ENCODE results near the gene MEGF8.

Gene MEGF8

DNA sequence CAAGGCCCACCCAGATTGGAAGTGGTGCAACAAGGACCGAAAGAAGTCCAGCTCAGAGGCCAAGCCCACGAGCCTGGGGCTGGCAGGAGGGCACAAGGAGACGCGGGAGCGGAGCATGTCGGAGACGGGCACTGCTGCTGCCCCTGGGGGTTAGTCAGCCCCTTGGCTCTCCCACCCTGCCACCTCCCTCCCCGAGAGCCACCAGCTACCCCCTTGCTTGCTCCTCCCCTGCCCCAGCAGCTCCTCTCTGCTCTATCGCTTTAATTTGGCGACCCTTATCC, 37.7 kb upstream of the MEGF8 start:
- DNase-seq: no peak

DNA sequence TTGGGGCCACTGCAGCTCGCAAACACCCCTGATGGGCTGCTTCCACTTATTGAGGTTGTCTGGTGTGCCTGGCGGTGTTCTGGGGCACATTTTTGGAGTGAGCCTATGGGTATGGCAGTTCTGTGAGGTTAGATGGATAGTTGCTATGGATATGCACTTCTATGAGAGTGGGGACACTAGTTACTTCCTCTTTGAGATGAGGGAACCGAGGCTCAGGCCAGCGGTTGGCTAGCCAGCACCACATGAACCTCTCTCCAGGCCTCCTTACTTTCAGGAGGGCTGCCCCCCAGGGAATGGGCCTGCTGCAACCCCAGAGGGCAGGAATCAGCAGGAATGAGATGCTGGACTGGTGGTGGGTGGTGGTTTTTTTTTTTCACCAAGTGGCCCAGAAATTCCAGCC, 37.0 kb upstream of the MEGF8 start:
- no peak for DNase-seq

DNA sequence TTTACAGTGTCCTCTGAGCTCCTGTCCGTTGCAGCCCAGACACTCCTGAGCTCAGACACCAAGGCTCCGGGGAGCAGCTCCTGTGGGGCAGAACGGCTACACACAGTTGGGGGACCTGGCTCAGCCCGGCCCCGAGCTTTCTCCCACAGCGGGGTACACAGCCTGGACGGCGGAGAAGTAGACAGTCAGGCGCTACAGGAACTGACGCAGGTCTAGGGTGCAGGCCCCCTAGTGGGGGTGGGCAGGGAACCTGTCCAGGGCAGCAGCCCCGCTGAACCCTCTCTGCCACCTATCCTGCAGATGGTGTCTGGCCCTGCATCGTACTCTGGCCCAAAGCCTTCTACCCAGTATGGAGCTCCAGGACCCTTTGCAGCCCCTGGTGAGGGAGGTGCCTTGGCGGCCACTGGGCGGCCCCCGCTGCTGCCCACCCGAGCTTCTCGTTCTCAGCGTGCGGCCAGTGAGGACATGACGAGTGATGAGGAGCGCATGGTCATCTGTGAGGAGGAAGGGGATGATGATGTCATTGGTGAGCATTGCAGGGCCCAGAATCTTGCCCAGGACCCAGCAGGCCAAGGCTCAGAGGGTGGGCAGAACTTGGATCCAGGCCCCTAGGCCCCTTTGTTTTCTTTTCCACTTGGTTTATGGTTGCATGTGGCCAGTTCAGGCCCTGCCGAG, 36.4 kb upstream of the MEGF8 start:
- DNase-seq: no peak

DNA sequence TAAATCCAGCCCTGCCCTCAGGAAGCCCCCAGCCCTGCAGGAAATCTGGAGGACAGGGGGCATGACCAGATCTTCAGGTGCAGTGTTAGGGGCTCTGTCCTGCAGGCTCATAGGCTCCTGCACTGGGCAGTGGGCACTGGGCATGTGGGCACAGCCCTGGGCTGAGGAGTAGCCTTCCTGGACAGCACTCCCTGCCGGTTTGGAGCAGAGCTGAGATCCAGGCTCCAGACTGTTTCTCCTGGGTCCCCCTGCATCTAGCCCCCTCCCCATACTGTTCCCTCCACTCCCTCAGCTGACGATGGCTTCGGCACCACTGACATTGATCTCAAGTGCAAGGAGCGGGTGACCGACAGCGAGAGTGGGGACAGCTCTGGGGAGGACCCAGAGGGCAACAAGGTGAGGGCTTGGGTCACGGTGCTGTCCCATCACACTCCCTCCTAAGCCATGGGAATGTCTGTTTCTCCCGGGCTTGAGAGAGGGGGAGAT, 35.8 kb upstream of the MEGF8 start:
- DNase-seq: no peak

DNA sequence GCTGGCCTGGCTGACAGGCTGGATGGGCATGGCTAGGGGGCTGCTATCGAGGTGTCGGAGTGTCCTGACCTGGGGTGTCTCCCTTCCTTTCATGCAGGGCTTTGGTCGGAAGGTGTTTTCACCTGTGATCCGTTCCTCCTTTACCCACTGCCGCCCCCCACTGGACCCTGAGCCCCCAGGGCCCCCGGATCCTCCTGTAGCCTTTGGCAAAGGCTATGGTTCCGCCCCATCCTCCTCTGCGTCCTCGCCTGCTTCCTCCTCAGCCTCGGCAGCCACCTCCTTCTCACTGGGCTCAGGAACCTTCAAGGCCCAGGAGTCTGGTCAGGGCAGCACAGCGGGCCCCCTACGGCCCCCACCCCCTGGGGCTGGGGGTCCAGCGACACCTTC, 35.3 kb upstream of the MEGF8 start:
- no peak for DNase-seq

DNA sequence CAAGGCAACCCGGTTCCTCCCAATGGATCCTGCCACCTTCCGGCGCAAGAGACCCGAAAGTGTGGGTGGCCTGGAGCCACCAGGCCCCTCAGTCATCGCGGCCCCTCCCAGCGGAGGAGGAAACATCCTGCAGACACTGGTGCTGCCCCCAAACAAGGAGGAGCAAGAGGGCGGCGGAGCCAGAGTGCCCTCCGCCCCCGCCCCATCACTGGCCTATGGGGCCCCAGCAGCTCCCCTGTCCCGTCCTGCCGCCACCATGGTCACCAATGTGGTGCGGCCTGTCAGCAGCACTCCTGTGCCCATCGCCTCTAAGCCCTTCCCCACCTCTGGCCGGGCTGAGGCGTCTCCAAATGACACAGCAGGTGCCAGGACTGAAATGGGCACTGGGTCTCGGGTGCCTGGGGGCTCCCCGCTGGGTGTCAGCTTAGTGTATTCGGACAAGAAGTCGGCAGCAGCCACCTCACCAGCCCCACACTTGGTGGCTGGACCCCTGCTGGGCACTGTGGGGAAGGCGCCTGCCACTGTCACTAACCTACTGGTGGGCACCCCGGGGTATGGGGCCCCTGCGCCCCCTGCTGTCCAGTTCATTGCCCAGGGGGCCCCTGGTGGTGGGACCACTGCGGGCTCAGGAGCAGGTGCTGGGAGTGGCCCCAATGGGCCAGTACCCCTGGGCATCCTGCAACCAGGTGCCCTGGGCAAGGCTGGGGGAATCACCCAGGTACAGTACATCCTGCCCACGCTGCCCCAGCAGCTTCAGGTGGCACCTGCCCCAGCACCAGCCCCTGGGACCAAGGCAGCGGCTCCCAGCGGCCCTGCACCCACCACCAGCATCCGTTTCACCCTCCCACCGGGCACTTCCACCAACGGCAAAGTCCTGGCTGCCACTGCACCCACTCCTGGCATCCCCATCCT, 34.7 kb upstream of the MEGF8 start:
- DNase-seq: no peak

DNA sequence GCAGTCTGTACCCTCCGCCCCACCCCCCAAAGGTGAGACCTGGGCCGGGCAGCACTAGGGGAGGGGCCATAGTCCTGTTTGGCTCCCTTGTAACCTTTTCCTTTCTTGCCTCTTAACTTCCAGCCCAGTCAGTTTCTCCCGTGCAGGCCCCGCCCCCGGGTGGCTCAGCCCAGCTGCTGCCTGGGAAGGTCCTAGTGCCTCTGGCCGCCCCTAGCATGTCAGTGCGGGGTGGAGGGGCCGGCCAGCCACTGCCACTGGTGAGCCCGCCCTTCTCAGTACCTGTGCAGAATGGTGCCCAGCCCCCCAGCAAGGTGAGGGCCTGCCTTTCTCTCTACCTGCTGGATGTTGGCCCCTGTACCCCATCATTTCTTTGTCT, 34.0 kb upstream of the MEGF8 start:
- no peak for DNase-seq

DNA sequence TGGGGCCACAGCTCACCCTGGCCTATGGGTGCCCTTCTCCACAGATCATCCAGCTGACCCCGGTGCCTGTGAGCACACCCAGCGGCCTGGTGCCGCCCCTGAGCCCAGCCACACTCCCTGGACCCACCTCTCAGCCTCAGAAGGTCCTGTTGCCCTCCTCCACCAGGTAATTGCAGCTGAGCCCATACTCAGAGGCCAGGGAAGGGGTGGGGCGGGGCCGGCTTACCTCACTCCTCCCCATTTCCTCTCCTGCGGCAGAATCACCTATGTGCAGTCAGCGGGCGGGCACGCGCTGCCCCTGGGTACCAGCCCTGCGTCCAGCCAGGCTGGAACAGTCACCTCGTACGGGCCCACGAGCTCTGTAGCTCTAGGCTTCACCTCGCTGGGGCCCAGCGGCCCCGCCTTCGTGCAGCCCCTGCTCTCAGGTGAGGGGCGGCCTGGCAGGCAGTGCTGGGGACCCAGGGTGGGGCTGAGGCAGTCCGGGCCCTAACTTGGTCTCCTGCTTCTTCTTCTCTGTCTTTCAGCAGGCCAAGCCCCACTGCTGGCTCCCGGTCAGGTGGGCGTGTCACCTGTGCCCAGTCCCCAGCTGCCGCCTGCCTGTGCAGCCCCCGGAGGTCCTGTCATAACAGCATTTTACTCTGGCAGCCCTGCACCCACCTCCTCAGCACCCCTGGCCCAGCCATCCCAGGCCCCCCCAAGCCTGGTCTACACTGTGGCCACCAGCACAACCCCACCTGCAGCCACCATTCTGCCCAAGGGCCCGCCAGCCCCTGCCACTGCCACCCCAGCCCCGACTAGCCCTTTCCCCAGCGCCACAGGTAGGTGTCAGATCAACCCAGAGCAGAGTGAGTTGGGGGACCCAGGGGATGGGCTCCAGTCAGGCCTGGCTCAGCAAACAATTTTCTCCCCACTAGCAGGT, 33.1 kb upstream of the MEGF8 start:
- no peak for DNase-seq

DNA sequence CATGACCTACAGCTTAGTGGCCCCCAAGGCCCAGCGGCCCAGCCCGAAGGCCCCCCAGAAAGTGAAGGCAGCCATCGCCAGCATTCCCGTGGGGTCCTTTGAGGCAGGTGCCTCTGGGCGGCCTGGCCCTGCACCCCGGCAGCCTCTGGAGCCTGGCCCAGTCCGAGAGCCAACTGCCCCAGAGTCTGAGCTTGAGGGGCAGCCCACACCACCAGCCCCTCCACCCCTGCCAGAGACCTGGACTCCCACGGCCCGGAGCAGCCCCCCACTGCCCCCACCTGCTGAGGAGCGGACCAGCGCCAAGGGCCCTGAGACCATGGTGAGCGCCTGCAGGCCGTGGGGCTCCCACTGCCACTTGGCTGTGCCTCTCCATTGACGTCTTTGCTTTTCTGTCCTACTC, 32.5 kb upstream of the MEGF8 start:
- DNase-seq: no peak

DNA sequence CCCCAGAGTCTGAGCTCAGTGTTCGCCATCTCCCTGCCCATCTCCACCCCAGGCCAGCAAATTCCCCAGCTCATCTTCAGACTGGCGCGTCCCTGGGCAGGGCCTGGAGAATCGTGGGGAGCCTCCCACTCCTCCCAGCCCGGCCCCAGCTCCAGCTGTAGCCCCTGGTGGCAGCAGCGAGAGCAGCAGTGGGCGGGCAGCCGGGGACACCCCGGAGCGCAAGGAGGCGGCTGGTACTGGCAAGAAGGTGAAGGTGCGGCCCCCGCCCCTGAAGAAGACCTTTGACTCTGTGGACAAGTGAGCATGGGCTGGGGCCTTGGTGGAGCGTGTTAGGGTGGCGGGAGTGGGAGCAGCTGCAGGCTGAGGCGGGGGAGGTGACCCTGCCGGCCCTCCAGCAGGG, 31.9 kb upstream of the MEGF8 start:
- no peak for DNase-seq

DNA sequence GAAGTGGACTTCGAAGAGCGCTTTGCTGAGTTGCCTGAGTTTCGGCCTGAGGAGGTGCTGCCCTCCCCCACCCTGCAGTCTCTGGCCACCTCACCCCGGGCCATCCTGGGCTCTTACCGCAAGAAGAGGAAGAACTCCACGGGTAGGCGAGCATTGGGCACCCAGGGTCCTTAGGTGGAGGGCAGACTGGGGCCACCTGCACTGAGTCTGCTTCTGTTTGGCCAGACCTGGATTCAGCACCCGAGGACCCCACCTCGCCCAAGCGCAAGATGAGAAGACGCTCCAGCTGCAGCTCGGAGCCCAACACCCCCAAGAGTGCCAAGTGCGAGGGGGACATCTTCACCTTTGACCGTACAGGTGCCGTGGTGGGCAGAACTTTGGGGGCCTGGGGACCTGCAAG, 31.5 kb upstream of the MEGF8 start:
- DNase-seq: no peak

DNA sequence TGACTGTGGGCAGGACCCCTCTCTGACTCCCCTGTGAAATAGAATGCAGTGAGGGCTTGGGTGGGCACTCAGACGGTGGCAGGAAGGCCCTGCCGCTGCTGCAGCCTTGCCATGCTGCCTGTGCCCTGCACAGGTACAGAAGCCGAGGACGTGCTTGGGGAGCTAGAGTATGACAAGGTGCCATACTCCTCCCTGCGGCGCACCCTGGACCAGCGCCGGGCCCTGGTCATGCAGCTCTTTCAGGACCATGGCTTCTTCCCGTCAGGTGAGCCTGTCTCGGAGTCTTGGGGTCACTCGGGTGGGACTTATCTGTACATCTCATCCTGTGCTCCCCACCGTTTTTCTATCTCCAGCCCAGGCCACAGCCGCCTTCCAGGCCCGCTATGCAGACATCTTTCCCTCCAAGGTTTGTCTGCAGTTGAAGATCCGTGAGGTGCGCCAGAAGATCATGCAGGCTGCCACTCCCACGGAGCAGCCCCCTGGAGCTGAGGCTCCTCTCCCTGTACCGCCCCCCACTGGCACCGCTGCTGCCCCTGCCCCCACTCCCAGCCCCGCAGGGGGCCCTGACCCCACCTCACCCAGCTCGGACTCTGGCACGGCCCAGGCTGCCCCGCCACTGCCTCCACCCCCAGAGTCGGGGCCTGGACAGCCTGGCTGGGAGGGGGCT, 30.8 kb upstream of the MEGF8 start:
- DNase-seq: no peak

DNA sequence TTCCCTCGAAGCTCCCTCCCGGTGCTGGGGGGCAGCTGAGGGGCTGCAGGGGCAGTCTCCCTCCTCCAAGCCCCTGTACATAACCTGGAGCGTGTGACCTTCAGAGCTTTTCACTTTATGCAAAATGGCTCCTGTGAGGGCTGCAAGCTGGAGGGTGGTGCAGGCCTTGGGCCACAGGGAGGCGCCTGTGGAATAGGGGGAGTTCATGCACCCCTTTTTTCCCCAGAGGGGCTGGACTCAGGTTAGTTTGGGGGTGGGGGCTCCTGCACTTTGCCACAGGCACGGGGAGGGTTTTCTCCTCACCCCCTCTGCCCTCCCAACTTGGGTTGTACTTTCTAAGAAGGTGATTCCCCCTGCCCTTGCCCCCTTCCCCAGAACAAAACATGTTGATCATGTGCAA, 30.1 kb upstream of the MEGF8 start:
- no peak for DNase-seq

DNA sequence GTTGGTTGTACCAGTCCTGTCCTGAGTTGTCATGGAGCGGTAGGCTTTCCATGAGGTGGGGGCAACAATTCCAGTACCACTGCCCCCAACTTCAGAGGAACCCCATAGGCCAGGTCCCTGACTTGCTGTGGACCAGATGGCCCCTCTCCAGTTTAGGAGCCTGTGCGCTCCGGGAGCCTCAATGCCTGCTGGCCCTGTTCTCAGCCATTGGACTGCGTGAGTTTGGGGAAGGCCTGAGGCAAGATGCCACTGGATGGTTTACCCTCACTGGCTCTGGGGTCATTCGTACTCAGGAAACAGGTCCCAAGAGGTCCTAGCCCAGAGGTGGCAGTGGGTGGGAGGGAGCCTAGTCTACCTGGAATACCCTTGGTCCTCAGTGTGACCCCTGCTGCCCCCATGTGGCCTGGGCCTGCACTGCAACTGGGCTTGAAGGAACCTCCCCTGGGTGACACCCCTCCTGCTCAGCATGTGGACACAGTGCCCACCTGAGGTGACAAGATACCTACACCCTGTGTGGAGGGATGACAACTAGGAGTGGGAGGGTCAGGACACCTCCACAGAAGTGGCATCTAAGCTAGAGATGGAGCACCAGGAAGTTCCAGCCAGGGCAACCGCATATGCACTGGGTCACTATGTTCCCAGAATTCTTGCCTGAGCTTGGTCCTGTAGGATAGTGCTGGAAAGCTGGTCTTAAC, 29.5 kb upstream of the MEGF8 start:
- DNase-seq: no peak

DNA sequence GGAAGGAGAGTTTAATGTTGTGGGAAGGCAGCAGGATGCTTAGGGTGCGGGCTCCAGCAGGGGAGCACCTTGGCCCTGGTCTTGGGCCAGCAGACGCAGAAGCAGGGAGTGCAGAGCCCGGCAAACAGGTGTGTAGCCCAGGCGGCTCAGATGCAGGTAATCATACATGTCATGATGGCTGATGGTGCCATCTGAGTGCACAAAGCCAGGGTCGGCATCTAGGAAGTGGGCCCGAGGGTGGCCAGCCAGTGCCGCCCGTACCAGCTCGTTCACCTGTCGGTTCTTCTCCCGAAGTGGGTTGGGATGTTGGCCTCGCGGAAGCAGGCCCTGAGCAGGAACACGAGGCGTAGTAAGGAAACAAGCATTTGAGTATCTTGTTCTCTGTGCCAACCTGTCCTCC, 28.4 kb upstream of the MEGF8 start:
- DNase-seq: no peak

DNA sequence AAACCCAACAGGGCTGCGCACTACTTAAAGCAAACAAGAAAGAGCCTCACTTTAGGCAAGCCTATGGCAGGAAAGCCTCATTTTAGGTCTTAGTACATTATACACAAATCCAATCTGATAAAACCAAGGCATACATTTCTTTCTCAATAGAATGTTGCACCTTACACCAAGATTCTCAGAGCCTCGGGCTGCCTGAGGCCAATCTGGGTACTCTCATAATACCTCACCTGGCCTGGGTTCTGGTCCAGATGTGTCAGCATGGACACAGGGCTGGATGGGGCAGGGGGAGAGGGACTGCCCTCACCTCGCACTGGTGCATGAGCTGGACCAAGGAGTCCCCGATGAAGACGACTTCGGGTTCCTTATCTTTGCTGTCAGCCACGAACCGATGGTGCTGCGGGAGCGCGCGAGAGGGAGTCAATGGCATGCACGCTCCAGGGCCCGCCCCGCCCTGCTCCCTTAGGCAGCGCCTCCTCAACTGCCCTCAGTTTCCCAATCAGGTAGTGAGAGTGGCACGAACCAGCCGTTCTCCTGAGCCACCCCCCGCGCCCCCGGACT, 23.7 kb upstream of the MEGF8 start, which contains the start of gene PRR19:
PRR19 (plus strand) TSS at position 487 of the 558 bp plus-strand sequence. CDS start 7,453 bp downstream, outside the sequence.
- no peak for DNase-seq

DNA sequence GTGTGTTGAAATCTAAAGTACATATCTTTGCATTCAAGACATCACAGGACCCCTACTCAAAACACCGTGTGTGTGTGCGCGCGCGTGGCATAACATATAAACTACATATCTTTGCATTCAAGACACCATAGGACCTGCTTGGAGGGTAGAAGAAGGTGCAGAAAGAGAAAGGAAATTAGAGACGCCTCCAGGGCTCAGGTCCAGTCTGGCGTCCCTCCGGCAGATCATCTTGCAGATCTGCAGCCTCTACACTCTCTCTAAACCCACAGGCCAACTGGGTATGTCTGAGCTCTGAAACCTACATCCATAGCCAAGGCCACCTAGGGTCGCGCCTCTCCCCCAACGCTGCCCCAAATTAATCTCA, 22.4 kb upstream of the MEGF8 start:
- no peak for DNase-seq

DNA sequence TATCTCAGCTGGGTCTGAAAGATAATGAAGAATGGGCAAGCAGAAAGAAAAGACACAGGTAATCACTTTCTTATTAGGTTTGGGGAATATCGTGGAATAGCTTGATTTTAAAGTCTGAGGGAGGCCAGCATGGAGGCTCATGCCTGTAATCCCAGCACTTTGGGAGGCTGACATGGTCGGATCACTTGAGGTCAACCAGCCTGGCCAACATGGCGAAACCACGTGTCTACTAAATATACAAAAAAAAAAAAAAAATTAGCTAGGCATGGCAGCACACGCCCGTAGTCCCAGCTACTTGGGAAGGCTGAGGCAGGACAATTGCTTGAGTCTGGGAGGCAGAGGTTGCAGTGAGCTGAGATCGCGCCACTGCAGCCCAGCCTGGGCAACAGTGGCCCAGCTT, 21.6 kb upstream of the MEGF8 start:
- DNase-seq: no peak

DNA sequence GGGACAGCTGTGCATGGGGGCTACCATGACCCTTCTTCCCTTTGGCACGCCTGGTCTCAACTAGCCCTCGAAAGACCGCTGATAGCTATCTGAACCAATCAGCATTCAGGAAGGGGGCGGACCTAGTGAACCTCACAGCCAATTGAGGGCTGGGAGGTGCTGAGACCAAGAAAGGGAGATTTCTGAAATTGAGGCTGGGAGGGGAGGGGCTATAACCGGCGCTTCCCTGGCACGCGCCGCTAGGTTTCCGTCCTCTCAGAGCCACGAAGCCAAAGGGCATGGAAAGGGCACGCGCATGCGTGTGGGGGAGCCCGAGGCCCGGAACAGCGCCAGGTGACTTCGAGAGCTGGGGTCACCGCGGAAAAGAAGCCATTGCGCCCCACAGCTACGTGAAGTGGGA, 18.8 kb upstream of the MEGF8 start:
- DNase-seq: no peak

DNA sequence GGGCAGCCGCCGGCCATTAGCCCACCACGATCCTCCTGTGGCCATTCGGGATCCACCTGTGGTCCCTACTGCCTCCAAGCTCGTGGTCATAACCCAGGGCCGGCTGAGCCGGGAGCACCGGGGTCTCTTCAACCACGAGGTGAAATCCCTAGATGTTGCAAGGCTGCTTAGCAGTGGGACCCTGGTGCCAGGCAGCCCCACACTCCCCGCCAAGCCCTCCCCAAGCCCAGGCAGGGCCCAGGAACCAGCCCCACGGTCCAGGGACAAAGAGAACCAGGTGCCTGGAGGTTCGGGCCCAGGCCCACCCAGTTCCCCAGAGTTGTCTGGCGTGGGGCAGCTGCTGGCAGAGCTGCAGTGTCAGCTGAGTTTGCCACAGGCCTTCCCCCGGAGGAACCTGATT, 15.7 kb upstream of the MEGF8 start:
- no peak for DNase-seq

DNA sequence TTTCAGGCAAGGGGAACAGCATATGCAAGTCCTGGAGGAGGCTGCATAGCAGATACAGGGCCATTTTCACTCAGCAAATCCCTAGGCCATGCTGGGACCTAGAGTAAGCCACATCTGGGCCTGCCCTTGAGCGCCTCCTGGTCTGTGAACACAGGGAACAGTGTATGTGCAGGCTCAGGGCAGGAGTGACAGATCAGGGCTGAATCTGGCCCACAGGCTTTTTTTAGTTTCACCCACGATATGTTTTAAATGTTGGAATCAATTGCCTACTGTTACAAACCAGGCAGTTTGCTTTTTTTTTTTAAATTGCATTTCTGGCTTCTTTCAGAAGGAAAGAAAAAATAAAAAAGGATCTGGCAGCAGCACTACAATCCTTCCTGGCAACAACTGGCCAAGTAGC, 13.8 kb upstream of the MEGF8 start:
- DNase-seq: no peak

DNA sequence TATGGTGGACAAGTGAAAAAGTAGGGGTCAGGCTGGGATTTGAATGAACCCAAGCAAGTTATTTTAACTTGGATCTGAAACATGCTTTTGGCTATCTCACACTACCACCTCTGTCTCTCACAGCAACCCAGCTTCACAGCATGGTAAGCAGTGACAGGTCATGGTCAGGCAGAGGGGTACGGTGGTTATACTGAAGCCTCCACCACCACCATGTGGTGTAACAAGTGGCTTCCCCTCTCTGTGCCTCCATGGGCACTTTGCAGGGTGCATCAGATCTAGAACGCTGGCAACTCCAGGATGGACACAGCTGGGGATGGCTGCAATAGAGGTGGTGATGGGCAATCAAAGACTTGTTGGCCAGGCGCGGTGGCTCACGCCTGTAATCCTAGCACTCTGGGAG, 13.1 kb upstream of the MEGF8 start:
- DNase-seq: no peak
